IPS-15b (cell line): ENCODE data around the gene DMAC2.
"Not testable (repeated sequence)": the region's sequence is repeated elsewhere in the genome, so short reads cannot be mapped to it uniquely, and the experiment has no call there.

Experiments used
- H3K27me3 ChIP-seq: one replicate; pipeline ENCODE4 v1.6.1; 2013; ENCODE audit warnings: low read length; ENCODE audit not compliant: control insufficient read depth, insufficient read depth
- H3K36me3 ChIP-seq: one replicate; pipeline ENCODE4 v1.6.1; 2013; ENCODE audit warnings: low read length; ENCODE audit not compliant: control insufficient read depth, insufficient read depth
- H3K4me1 ChIP-seq: one replicate; pipeline ENCODE4 v1.6.1; 2013; ENCODE audit warnings: mild to moderate bottlenecking, low read length; ENCODE audit not compliant: control insufficient read depth, insufficient read depth
- H3K4me3 ChIP-seq: one replicate; pipeline ENCODE4 v1.5.1; 2013; ENCODE audit warnings: low read depth, low read length
- H3K9ac ChIP-seq: one replicate; pipeline ENCODE4 v1.6.1; 2013; ENCODE audit warnings: low read depth, mild to moderate bottlenecking, low read length
- H3K9me3 ChIP-seq: one replicate; pipeline ENCODE4 v1.6.1; 2013; ENCODE audit warnings: mild to moderate bottlenecking, low read length; ENCODE audit not compliant: control insufficient read depth, insufficient read depth

The DMAC2 gene

GRCh38 chr19:41437944-41438574, 1.7 kb downstream of the DMAC2 start:
- H3K36me3 ChIP-seq, result no peaks in the 10 kb centered on the region

GRCh38 chr19:41436674-41436951, 3.1 kb downstream of the DMAC2 start:
- Histone ChIP-seq H3K9ac (no peak overlapping the region), H3K27me3 (no peaks in the 10 kb centered on the region), H3K4me3 (no peak overlapping the region), H3K36me3 (peaks cover 11% of the 10 kb centered on the region), H3K9me3 (no peaks in the 10 kb centered on the region), H3K4me1 (no peaks in the 10 kb centered on the region)

More at GRCh38 chr19:41437944-41438574, 1.7 kb downstream of the DMAC2 start:
- Histone ChIP-seq H3K4me1 (no peaks in the 10 kb centered on the region), H3K9me3 (no peaks in the 10 kb centered on the region), H3K9ac (no peak overlapping the region), H3K27me3 (no peaks in the 10 kb centered on the region), H3K4me3 (no peak overlapping the region)

- Histone ChIP-seq H3K36me3 (peaks cover 15% of the 10 kb centered on the region), H3K27me3 (no peaks in the 10 kb centered on the region), H3K9ac (no peak overlapping the region), H3K9me3 (no peaks in the 10 kb centered on the region), H3K4me3 (no peak overlapping the region), H3K4me1 (no peaks in the 10 kb centered on the region)
These were observed 3.6 kb downstream of the DMAC2 start for GRCh38 chr19:41435936-41436673.

GRCh38 chr19:41435376-41435775, 4.3 kb downstream of the DMAC2 start:
- H3K4me1 ChIP-seq, H3K4me3 ChIP-seq, H3K9ac ChIP-seq, H3K27me3 ChIP-seq, H3K9me3 ChIP-seq: not testable (repeated sequence)
- peaks cover 19% of the 10 kb centered on the region for H3K36me3 ChIP-seq

- no peak overlapping the region for H3K4me3 ChIP-seq
- no peaks in the 10 kb centered on the region for H3K9me3 ChIP-seq
- no peak overlapping the region for H3K9ac ChIP-seq
- H3K27me3 ChIP-seq, result no peaks in the 10 kb centered on the region
- no peaks in the 10 kb centered on the region for H3K4me1 ChIP-seq
- peaks cover 19% of the 10 kb centered on the region for H3K36me3 ChIP-seq
These were observed 5.3 kb downstream of the DMAC2 start for GRCh38 chr19:41434450-41434849.

GRCh38 chr19:41433171-41433570, 6.5 kb downstream of the DMAC2 start:
- H3K4me3 ChIP-seq, result no peak overlapping the region
- no peaks in the 10 kb centered on the region for H3K27me3 ChIP-seq
- no peak overlapping the region for H3K9ac ChIP-seq
- H3K9me3 ChIP-seq, result no peaks in the 10 kb centered on the region
- no peaks in the 10 kb centered on the region for H3K4me1 ChIP-seq
- peaks cover 19% of the 10 kb centered on the region for H3K36me3 ChIP-seq

GRCh38 chr19:41431426-41432386, 8.0 kb downstream of the DMAC2 start:
- Histone ChIP-seq H3K4me1 (peaks cover 3% of the 10 kb centered on the region), H3K4me3 (no peak overlapping the region), H3K27me3 (no peaks in the 10 kb centered on the region), H3K36me3 (peaks cover 19% of the 10 kb centered on the region), H3K9me3 (no peaks in the 10 kb centered on the region), H3K9ac (no peak overlapping the region)

- Histone ChIP-seq H3K36me3 (peaks cover 22% of the 10 kb centered on the region), H3K4me3 (no peak overlapping the region), H3K9ac (no peak overlapping the region)
These were observed 8.8 kb downstream of the DMAC2 start for GRCh38 chr19:41430922-41431321.

GRCh38 chr19:41428481-41428859, 11.2 kb downstream of the DMAC2 start:
- Histone ChIP-seq H3K4me1 (peaks cover 3% of the 10 kb centered on the region), H3K27me3 (no peaks in the 10 kb centered on the region), H3K9me3 (no peaks in the 10 kb centered on the region), H3K36me3 (peaks cover 31% of the 10 kb centered on the region), H3K4me3 (peak overlapping the region; percentile 50), H3K9ac (no peak overlapping the region)

More at GRCh38 chr19:41430922-41431321, 8.8 kb downstream of the DMAC2 start:
- Histone ChIP-seq H3K4me1 (peaks cover 3% of the 10 kb centered on the region), H3K9me3 (no peaks in the 10 kb centered on the region), H3K27me3 (no peaks in the 10 kb centered on the region)

GRCh38 chr19:41427647-41428480, 11.8 kb downstream of the DMAC2 start:
- H3K27me3 ChIP-seq, result no peaks in the 10 kb centered on the region
- H3K9ac ChIP-seq, result peak overlapping the region; percentile 29
- peaks cover 32% of the 10 kb centered on the region for H3K36me3 ChIP-seq
- H3K4me3 ChIP-seq, result peak overlapping the region; percentile 50
- H3K9me3 ChIP-seq, result no peaks in the 10 kb centered on the region
- H3K4me1 ChIP-seq, result peaks cover 3% of the 10 kb centered on the region
